Astrocyte (in vitro differentiated cells and primary cell): ENCODE data around the gene PTPRU.

Experiments
- CTCF ChIP-seq: IDR thresholded peaks from 2 replicates; pipeline ENCODE4 v1.5.1; 2011; ENCODE audit warnings: low read depth, mild to moderate bottlenecking, inconsistent platforms, low read length, moderate library complexity; ENCODE audit not compliant: insufficient read depth
- EZH2 ChIP-seq: IDR thresholded peaks from 2 replicates; pipeline ENCODE4 v1.6.1; 2012; ENCODE audit warnings: mild to moderate bottlenecking, low read length, inconsistent platforms; ENCODE audit not compliant: insufficient read depth

GRCh38 chr1:29356663-29357062 lies 120.3 kb downstream of the PTPRU start:
- no peak for TF ChIP-seq CTCF
- TF ChIP-seq EZH2 = no peak
